A204.1 (cell line): ENCODE data around the gene NOXO1.

ENCODE experiments used
- FAIRE-seq: peaks from 2 replicates; lab custom pipeline; 2012; peaks lifted over from hg19 to GRCh38; lab: Jason Lieb, UNC

The NOXO1 gene

DNA sequence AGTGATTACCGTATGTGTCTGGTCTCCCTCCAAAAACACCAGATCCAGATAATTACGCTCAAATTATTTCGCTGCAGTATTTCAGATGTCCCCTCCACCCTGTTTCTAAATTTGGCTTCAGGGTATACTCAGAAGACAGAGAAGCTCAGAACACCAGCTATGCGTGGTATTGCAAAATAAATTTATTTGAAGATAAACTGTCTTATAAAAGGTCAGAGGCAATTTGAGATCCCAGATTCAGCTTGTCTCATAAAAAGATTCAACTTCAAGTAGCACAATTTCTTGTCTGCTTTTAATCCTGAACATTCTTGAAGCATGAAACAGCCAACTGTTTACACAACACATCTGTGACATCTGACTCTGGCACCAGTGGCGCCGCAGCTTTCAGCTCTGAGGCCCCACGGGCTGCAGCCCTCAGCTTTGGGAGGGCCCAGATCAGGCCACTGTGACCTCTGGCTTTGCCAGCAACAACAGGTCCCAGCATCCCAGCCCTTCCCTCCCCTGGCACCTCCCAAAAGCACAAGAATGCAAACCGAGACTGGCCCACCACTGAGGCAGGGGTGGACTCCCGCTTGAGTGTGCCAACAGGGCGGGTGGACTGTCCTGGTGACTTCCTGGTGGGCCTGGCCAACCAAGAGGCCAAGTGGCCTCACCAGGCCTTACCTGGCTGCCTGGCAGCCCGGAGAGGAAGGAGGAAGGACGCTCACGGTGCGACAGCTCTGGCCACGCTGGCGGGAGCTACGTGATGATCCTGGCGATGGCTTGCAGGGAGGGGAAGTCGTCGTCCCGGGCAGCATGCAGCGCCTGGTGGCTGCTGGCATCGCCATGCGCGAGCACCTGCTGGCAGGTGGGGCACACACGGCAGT lies 16.5 kb upstream of the NOXO1 start:
- FAIRE-seq = no peak

- FAIRE-seq = no peak
Measured at GRCh38 chr16:1993731-1994131, 12.5 kb upstream of the NOXO1 start.

DNA sequence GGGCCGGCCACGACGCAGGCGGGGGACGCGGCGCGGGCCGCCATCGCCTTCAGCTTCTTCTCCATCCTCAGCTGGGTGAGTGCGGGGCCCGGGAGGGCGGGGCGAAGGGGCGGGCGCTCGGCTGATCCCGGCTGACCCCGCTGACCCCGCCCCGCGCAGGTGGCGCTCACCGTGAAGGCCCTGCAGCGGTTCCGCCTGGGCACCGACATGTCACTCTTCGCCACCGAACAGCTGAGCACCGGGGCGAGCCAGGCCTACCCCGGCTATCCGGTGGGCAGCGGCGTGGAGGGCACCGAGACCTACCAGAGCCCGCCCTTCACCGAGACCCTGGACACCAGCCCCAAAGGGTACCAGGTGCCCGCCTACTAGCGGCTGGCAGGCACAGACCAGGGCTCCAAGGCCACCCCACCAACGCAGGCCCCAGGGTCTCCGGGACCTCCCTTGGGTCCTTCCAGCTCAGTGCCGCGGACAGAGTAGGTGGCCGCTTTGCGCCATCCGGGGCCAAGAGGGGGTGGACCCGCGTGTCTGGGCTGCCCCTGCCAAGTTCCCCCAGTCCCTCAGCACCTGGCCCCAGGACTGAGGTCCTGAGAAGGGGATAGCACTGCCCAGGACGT lies 11.5 kb upstream of the NOXO1 start:
- no peak for FAIRE-seq

DNA sequence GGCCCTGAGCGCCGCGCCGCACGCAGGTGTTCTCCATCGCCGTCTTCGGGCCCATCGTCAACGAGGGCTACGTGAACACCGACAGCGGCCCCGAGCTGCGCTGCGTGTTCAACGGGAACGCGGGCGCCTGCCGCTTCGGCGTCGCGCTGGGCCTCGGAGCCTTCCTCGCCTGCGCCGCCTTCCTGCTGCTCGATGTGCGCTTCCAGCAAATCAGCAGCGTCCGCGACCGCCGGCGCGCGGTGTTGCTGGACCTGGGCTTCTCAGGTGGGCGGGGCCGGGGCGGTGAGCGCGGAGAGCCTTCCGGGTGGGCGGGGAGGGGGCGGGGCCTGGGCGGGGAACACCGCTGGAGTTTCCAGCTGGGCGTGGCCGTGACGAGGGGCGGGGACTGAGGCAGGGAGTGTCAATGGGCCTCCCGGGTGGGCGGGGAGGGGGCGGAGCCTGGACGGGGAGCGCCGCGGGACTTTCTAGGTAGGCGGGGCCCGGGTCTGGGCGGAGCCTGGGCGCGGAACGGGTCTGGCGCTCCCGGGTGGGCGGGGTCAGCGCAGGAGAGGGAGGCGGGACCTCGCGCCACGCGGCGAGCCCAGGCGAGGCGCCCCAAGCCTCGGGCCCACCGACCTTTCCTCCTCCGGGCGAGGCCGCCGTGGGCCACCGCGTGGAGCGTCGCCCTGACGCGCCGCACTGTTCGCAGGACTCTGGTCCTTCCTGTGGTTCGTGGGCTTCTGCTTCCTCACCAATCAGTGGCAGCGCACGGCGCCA lies 10.9 kb upstream of the NOXO1 start:
- no peak for FAIRE-seq

- FAIRE-seq = no peak
Measured at GRCh38 chr16:1991588-1991947, 10.3 kb upstream of the NOXO1 start.

DNA sequence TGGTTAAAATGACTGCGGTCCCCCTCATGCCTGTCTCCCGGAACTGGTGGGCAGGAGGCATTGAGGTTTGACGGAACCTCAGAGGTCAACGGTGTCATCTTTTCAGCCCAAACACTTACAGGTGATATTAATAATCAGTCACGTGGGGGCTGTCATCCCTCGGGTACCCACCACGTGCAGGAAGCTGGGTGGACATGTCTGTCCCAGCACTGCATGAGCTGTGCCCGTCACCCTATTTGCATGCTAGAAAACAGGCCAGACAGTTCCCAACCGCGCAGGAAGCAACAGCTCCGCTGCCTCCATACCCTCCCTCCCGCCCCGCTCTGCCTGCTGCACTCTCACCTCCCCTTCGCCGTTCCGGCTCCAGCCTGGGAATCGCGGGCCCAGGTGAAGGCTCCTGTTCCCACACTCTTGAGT lies 9.9 kb upstream of the NOXO1 start:
- no peak for FAIRE-seq

DNA sequence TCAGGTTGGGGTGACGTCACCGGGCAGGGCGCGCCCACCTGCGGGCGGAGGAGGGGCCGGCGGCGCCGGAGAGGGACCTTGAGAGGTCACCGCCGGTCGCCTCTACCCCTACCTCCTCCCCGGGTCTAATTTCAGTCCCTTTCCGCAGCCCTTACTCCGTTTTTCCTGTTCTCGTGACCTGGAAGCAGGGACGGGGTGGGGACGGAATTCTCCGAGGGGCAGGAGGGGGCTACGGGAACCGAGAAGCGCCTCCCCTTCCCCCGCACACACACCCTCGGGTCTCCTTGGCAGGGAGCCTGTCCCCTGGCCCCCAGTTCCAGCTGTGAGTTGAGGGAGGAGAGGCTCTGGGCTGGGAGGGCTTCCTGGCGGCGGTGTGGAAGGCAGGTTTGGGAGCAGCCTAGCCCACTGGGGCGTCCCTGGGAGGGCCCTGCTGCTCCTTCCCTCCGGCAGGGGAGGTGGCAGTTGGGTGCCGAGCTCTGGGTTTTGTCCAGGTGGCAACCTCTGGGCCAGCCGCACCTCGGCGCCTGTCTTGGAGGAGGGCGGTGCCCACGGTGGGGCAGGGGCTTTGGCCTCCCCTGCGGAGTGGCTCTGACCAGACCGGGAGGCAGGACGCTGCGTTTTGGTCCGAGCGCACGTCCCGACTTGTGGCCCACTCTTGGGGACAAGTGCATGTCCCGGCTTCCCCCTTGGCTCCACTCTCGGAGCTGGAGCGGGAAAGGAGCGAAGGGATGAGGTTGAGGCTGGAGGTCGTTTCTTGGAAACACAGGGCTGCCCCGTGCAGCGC lies 9.3 kb upstream of the NOXO1 start:
- FAIRE-seq = no peak

- no peak for FAIRE-seq
Measured at GRCh38 chr16:1990101-1990350, 8.8 kb upstream of the NOXO1 start.

DNA sequence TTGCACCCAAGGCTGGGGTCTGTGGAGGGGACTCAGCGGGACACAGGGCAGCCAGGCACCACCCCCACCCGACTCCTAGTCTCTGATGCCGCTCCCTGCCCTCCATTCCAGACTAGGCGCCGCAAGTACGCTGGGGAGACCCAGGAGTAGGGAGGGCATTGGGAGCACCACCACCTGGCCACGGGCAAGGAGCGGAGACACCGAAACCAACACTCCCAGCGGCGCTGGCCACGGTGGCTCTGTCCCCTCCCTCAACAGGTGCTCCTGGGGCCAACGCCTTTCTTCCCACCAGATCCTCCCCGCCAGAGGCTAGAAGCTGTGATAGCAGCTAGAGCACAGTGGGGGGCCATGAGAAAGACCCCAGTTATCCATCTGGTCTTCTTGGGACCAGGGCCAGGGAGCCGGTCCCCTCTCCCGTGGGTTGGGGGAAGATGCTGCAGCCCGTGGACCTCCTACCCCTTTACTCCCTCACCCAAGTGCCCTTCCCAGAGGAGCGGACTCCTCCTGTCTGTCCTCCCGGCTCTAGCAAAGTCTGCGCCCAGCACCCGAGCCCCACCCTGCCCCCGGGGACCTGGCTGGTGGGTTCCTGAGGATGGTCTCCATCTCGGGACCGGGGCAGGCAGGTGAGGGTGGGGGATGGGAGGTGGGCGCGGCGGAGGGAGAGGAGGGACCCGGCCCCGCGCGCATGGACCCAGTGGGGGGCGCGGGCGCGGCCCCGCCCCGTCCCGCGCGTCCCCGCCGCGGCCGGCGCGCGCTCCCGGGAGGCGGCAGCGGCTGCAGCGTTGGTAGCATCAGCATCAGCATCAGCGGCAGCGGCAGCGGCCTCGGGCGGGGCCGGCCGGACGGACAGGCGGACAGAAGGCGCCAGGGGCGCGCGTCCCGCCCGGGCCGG lies 8.2 kb upstream of the NOXO1 start, which contains the start of gene SYNGR3:
Gene SYNGR3, plus strand, starts transcription at position 762 of the 892 bp plus-strand sequence. CDS start 133 bp downstream, outside the sequence.
- FAIRE-seq = no peak

DNA sequence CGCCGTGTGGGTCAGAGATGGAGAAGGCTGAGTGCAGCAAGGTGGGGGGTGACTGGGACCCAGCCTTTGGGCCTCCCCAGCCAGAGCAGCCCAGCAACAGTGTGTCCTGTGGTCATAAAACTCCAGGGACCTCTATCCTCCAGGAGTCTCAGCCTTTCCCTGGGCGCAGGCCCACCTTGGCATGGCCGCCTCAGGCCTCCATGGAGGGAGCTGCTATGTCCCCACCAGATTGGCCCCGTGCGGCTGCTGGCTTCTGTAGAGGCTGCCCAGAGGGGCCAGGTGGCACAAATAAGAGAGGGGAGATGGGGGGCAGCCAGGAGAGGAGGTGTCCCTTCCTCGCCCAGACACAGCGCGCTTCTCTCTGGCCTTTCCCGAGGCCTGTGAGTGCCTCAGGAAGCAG lies 5.9 kb upstream of the NOXO1 start:
- no peak for FAIRE-seq

DNA sequence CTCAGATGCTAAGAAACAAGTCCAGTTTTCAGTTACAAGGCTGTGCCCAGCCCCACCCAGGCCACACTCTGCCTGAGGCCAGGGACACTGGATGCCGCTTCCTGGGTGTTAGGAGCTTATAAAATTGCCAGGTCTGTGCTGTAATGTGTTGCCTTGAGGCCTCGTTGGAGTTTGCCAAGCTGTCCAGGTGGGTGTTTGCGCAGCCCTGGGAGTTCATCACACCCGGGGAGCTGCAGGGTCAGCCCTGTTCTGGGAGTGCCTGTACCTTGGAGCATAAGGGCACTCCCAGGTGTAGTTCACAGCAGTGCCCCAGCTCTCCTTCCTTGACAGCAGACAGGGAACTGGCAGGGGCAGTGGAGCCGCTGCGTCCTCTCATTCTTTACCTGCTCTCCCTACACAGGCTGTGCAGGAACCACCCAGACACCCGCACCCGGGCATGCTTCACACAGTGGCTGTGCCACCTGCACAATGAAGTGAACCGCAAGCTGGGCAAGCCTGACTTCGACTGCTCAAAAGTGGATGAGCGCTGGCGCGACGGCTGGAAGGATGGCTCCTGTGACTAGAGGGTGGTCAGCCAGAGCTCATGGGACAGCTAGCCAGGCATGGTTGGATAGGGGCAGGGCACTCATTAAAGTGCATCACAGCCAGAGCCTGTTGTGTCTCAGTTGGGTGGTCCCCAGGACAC lies 4.3 kb upstream of the NOXO1 start:
- FAIRE-seq = no peak

DNA sequence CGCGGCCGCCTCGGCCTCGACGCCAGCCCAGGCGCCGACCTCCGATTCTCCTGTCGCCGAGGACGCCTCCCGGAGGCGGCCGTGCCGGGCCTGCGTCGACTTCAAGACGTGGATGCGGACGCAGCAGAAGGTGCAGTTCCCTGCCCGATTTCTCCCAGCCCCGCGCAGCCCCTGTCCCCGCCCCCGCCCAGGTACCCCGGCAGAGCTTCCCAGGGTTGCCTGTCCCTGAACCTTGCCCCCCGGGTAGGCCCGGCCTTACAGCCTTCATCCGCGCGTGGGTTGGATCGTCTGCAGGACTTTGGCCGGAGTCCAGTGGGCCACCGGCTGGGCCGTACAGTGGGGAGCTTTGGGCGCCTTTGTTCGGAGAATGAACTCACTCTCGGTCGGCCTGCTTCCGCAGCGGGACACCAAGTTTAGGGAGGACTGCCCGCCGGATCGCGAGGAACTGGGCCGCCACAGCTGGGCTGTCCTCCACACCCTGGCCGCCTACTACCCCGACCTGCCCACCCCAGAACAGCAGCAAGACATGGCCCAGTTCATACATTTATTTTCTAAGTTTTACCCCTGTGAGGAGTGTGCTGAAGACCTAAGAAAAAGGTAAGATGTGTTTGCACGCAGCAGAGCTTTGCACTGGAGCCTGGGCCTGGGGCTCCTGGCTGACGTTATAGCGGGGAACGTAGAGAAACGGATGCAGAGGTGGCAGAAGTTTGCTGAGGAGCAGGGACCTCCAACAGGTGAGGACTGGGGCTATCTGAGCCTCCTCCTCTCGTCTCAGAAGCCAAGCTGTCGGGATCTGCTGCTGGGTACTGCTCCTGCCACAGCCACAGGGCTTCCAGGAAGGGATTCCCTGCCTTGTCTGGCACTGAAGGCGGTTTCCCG lies 3.3 kb upstream of the NOXO1 start:
- FAIRE-seq = no peak

DNA sequence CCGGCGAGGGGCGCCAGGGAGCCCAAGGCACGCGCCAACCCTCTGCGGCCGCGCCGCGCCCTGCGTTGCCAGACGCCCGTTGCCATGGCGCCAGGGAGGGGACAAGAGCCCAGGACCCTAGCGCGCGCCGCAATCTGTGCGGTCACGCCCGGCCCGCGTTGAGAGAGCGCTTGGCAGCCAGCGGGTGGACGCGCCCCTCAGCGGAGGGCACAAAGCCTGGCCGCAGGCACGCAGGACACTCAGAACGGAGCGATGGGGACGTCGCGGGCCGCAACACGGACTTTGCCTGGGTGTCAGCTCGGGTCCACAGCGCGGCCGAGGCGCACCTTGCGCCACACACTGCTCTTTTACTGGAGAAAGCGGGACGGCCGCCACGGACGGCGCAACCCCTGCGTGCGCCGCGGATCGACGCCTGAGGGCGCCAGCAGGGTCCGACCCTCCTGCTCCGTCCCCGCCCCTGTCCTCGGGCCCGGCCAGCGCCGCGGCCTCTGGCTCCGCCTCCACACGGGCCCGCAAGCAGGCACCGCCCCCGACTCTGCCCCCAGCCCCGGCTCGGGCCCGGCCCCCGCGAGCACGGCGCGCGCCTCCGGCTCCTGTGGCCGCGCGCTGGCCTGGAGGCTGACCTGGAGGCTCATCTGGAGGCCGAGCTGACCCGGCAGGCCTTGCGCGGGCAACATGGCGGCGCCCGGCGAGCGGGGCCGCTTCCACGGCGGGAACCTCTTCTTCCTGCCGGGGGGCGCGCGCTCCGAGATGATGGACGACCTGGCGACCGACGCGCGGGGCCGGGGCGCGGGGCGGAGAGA lies 2.5 kb upstream of the NOXO1 start, which contains the start of gene GFER:
Gene GFER, plus strand, starts transcription at position 650 of the 803 bp plus-strand sequence. Its CDS starts 26 bp downstream, at position 676.
- FAIRE-seq = no peak

- FAIRE-seq = no peak
Measured at GRCh38 chr16:1982991-1983543, 1.8 kb upstream of the NOXO1 start.

GRCh38 chr16:1982013-1982433 lies 754 bp upstream of the NOXO1 start:
- no peak for FAIRE-seq

- FAIRE-seq = no peak
Measured at GRCh38 chr16:1980770-1981087, 540 bp downstream of the NOXO1 start.

DNA sequence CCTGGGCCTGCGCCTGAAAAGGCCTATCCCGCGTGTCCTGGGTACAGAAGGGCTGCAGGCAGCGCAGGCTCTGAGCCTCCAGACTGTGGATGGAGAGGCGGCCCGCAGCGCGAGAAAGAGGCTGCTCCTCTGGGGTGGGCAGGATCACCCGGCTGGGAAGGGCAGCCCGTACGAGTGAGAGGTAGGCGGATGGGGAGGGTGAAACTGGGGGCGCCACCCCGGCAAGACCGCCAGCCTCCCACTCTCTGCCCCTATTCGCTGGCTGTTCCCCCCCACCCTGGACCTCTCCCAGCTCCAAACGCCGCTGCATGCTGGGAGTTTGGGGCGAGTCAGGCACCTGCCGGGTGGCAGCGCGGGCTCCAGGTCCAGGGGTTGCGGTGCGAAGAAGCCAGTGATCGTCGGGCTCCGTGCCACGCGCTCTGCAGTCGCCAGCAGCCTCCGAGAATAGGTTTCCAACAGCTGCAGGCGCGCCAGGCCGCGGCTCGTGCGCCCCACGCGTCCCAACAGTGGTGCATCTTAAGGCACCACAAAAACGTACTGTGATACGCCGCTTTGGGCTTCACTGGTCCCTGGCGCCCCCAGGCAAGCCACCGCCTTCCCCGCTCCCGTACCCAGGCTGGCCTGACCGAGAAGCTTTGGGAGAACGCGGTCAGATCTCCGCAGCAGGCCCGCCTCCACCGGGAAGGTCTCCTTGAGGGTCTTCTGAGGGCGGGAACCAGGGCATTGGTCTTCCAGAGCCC lies 1.1 kb downstream of the NOXO1 start:
- FAIRE-seq = no peak
